Measurements from ENCODE around the gene GYPB.
"Not testable (repeated sequence)": the region's sequence is repeated elsewhere in the genome, so short reads cannot be mapped to it uniquely, and the experiment has no call there.

The GYPB gene

GRCh38 chr4:144019277-144019676 lies at the start of gene GYPB:
Gene GYPB, minus strand, starts transcription at chr4:144019380. Its CDS starts 93 bp downstream, at chr4:144019287.
- DNase-seq, result not testable (repeated sequence)

GRCh38 chr4:144061556-144061955 lies 42.4 kb upstream of the GYPB start:
- not testable (repeated sequence) for DNase-seq

- DNase-seq, result not testable (repeated sequence)
These were observed 41.2 kb upstream of the GYPB start for GRCh38 chr4:144060234-144060859.

GRCh38 chr4:144056800-144057199 lies 37.6 kb upstream of the GYPB start:
- DNase-seq, result no peak

GRCh38 chr4:144055336-144055735 lies 36.2 kb upstream of the GYPB start:
- not testable (repeated sequence) for DNase-seq

GRCh38 chr4:144051494-144051893 lies 32.3 kb upstream of the GYPB start:
- DNase-seq, result not testable (repeated sequence)

GRCh38 chr4:144050631-144051030 lies 31.5 kb upstream of the GYPB start:
- not testable (repeated sequence) for DNase-seq

- not testable (repeated sequence) for DNase-seq
These were observed 30.6 kb upstream of the GYPB start for GRCh38 chr4:144049495-144050424.

GRCh38 chr4:144044936-144045335 lies 25.8 kb upstream of the GYPB start:
- DNase-seq, result not testable (repeated sequence)

- DNase-seq, result not testable (repeated sequence)
These were observed 13.4 kb upstream of the GYPB start for GRCh38 chr4:144032580-144032979.

- not testable (repeated sequence) for DNase-seq
These were observed 12.7 kb upstream of the GYPB start for GRCh38 chr4:144031875-144032274.

- DNase-seq, result not testable (repeated sequence)
These were observed 12.2 kb upstream of the GYPB start for GRCh38 chr4:144031369-144031768.

GRCh38 chr4:144030708-144031107 lies 11.5 kb upstream of the GYPB start:
- DNase-seq, result not testable (repeated sequence)

GRCh38 chr4:144026682-144027081 lies 7.5 kb upstream of the GYPB start:
- DNase-seq, result not testable (repeated sequence)

- not testable (repeated sequence) for DNase-seq
These were observed 5.3 kb upstream of the GYPB start for GRCh38 chr4:144024399-144025053.

GRCh38 chr4:144022772-144023400 lies 3.7 kb upstream of the GYPB start:
- DNase-seq, result not testable (repeated sequence)

- DNase-seq, result not testable (repeated sequence)
These were observed 2.3 kb upstream of the GYPB start for GRCh38 chr4:144021336-144021990.

GRCh38 chr4:144018223-144019000 lies 768 bp downstream of the GYPB start:
- DNase-seq, result not testable (repeated sequence)

- not testable (repeated sequence) for DNase-seq
These were observed 1.9 kb downstream of the GYPB start for GRCh38 chr4:144017271-144017670.

- not testable (repeated sequence) for DNase-seq
These were observed 3.0 kb downstream of the GYPB start for GRCh38 chr4:144016057-144016605.

- no peak for DNase-seq
These were observed 4.4 kb downstream of the GYPB start for GRCh38 chr4:144014808-144015207.

All from NCI-H1092 (cell line).